A673 (cell line): ENCODE measurements around the gene DNMBP.

Experiments used
- EZH2 ChIP-seq: fragments of 200-600 bp; sonication (generic); IDR thresholded peaks from 2 replicates; pipeline ENCODE4 v1.6.1; 2017; ENCODE audit warnings: borderline replicate concordance, low read depth, mild to moderate bottlenecking, mixed read lengths, antibody characterized with exemption, low read length; ENCODE audit not compliant: poor library complexity, severe bottlenecking
- TF ChIP-seq, protein P1 (sequence below): fragments of 300-800, 200-600 bp; sonication (generic); conservative IDR thresholded peaks from 2 replicates; pipeline ENCODE4 v1.5.1; 2017; ENCODE audit warnings: low read depth, mild to moderate bottlenecking, antibody characterized with exemption, low read length, moderate library complexity, mixed read lengths

DNA sequence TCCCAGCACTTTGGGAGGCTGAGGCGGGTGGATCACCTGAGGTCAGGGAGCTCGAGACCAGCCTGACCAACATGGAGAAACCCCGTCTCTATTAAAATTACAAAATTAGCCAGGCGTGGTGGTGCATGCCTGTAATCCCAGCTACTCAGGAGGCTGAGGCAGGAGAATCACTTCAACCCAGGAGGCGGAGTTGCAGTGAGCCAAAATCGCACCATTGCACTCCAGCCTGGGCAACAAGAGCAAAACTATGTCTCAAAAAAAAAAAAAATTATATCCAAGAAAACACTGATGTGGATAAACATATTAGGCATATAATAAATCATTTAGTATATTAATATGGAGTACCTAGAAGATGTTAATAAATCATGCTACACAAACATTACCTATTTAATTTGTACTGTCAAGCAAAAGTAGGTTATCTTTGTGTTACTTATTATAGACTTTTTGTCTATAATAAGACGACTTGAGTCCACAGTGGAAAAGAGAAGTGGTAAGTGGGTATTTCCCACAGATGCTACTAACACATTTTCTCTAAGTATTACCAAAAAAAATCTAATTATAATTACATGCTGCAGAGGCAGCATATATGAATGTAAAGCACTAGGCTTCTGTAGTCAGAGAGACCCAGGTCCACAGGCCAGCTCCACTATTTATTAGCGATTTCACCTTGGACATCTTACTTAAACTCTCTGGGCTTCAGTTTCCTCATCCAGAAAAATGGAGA is 34.5 kb downstream of the DNMBP start:
- TF ChIP-seq, protein P1, sequence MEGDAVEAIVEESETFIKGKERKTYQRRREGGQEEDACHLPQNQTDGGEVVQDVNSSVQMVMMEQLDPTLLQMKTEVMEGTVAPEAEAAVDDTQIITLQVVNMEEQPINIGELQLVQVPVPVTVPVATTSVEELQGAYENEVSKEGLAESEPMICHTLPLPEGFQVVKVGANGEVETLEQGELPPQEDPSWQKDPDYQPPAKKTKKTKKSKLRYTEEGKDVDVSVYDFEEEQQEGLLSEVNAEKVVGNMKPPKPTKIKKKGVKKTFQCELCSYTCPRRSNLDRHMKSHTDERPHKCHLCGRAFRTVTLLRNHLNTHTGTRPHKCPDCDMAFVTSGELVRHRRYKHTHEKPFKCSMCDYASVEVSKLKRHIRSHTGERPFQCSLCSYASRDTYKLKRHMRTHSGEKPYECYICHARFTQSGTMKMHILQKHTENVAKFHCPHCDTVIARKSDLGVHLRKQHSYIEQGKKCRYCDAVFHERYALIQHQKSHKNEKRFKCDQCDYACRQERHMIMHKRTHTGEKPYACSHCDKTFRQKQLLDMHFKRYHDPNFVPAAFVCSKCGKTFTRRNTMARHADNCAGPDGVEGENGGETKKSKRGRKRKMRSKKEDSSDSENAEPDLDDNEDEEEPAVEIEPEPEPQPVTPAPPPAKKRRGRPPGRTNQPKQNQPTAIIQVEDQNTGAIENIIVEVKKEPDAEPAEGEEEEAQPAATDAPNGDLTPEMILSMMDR: no peak
- TF ChIP-seq EZH2: no peak
